Activated CD8-positive, alpha-beta T cell treated with anti-CD3 and anti-CD28 coated beads, Interleukin-2, amount 10 ng/mL, durations not matched to agents 7 days and 5 days (primary cell): ENCODE measurements around the gene VEPH1. TPM values are rescaled to one million over a fixed set of nuclear protein-coding genes. Genes with fewer than 3 reads are reported as not detected.
"Not testable (repeated sequence)": the region's sequence is repeated elsewhere in the genome, so short reads cannot be mapped to it uniquely, and the experiment has no call there.

Experiments
- ATAC-seq: fragments of 150-1000 bp; cut with Tn5 transposase; one replicate; pipeline ENCODE4 v1.10.0; 2021; ENCODE audit warnings: moderate library complexity
- CTCF ChIA-PET: fragments of 350-600 bp; sonication (Branson Sonifier 250); formaldehyde crosslinking; loops from one replicate; lab custom pipeline; 2021; ENCODE audit warnings: antibody characterized with exemption; lab: Charles Lee
- POLR2A ChIA-PET: fragments of 350-600 bp; sonication (Branson Sonifier 250); formaldehyde crosslinking; loops from one replicate; lab custom pipeline; 2021; ENCODE audit warnings: antibody characterized with exemption; lab: Charles Lee
- DNase-seq: peaks from one replicate; pipeline ENCODE4 v3.0.0-alpha.2; 2020
- H3K27ac Mint-ChIP-seq: one replicate; pipeline ENCODE4 v1.8.0; 2021; ENCODE audit warnings: mild to moderate bottlenecking, mixed read lengths
- H3K27me3 Mint-ChIP-seq: one replicate; pipeline ENCODE4 v1.8.0; 2021; ENCODE audit warnings: low read depth, mixed read lengths
- H3K36me3 Mint-ChIP-seq: one replicate; pipeline ENCODE4 v1.8.0; 2021; ENCODE audit warnings: low read depth, mixed read lengths
- H3K4me1 Mint-ChIP-seq: one replicate; pipeline ENCODE4 v1.8.0; 2021; ENCODE audit warnings: low read depth, mixed read lengths
- H3K4me3 Mint-ChIP-seq: one replicate; pipeline ENCODE4 v1.8.0; 2021; ENCODE audit warnings: mild to moderate bottlenecking, mixed read lengths
- H3K9me3 Mint-ChIP-seq: one replicate; pipeline ENCODE4 v1.8.0; 2022; ENCODE audit warnings: mixed read lengths; ENCODE audit not compliant: insufficient read depth
- total RNA-seq, 2 experiments: library from RNA; stranded (reverse); gene quantifications; one replicate each; pipeline ENCODE4 v1.2.3, GENCODE V29; 2021

Gene VEPH1
- total RNA-seq, 2 experiments from 2014 or later, result not detected

GRCh38 chr3:157327837-157328236, 175.4 kb downstream of the VEPH1 start:
- Mint-ChIP-seq H3K4me1 (no peaks in the 10 kb centered on the region), H3K27ac (no peak overlapping the region), H3K4me3 (no peak overlapping the region), H3K36me3 (no peaks in the 10 kb centered on the region), H3K27me3 (no peaks in the 10 kb centered on the region), H3K9me3 (no peaks in the 10 kb centered on the region)
- ATAC-seq (no peak), DNase-seq (no peak)
- POLR2A ChIA-PET, result no interaction called here
- CTCF ChIA-PET, result no interaction called here

- ATAC-seq, result no peak
- ChIA-PET CTCF (no interaction called here), POLR2A (no interaction called here)
- no peak for DNase-seq
- Mint-ChIP-seq H3K36me3 (no peaks in the 10 kb centered on the region), H3K9me3 (no peaks in the 10 kb centered on the region), H3K27me3 (no peaks in the 10 kb centered on the region), H3K4me1 (no peaks in the 10 kb centered on the region), H3K27ac (no peak overlapping the region), H3K4me3 (no peak overlapping the region)
Observed at GRCh38 chr3:157327018-157327417, 176.2 kb downstream of the VEPH1 start.

- H3K36me3 Mint-ChIP-seq, ATAC-seq, POLR2A ChIA-PET, H3K9me3 Mint-ChIP-seq, CTCF ChIA-PET, DNase-seq, H3K27me3 Mint-ChIP-seq, H3K4me3 Mint-ChIP-seq, H3K4me1 Mint-ChIP-seq, H3K27ac Mint-ChIP-seq: not testable (repeated sequence)
Observed at GRCh38 chr3:157324869-157325268, 178.3 kb downstream of the VEPH1 start.

GRCh38 chr3:157323360-157323759, 179.9 kb downstream of the VEPH1 start:
- no peaks in the 10 kb centered on the region for H3K36me3 Mint-ChIP-seq
- POLR2A ChIA-PET, result no interaction called here
- H3K4me3 Mint-ChIP-seq, result no peak overlapping the region
- CTCF ChIA-PET, result no interaction called here
- no peaks in the 10 kb centered on the region for H3K9me3 Mint-ChIP-seq
- DNase-seq, result no peak
- no peak for ATAC-seq
- H3K27ac Mint-ChIP-seq, result no peak overlapping the region
- H3K27me3 Mint-ChIP-seq, result no peaks in the 10 kb centered on the region
- H3K4me1 Mint-ChIP-seq, result no peaks in the 10 kb centered on the region

- no peaks in the 10 kb centered on the region for H3K27me3 Mint-ChIP-seq
- H3K27ac Mint-ChIP-seq, result no peak overlapping the region
- no peak overlapping the region for H3K4me3 Mint-ChIP-seq
- H3K9me3 Mint-ChIP-seq, result no peaks in the 10 kb centered on the region
- ATAC-seq (no peak), DNase-seq (no peak)
- H3K36me3 Mint-ChIP-seq, result no peaks in the 10 kb centered on the region
- ChIA-PET CTCF (no interaction called here), POLR2A (no interaction called here)
- no peaks in the 10 kb centered on the region for H3K4me1 Mint-ChIP-seq
Observed at GRCh38 chr3:157319672-157320071, 183.5 kb downstream of the VEPH1 start.

- no peak overlapping the region for H3K4me3 Mint-ChIP-seq
- DNase-seq (no peak), ATAC-seq (no peak)
- no peaks in the 10 kb centered on the region for H3K4me1 Mint-ChIP-seq
- H3K36me3 Mint-ChIP-seq, result no peaks in the 10 kb centered on the region
- H3K27ac Mint-ChIP-seq, result no peak overlapping the region
- H3K27me3 Mint-ChIP-seq, result no peaks in the 10 kb centered on the region
- H3K9me3 Mint-ChIP-seq, result no peaks in the 10 kb centered on the region
- ChIA-PET CTCF (no interaction called here), POLR2A (no interaction called here)
Observed at GRCh38 chr3:157318639-157319288, 184.5 kb downstream of the VEPH1 start.

GRCh38 chr3:157317895-157318294, 185.3 kb downstream of the VEPH1 start:
- CTCF ChIA-PET, result no interaction called here

GRCh38 chr3:157313186-157313585, 190.0 kb downstream of the VEPH1 start:
- Mint-ChIP-seq H3K4me3 (no peak overlapping the region), H3K27ac (no peak overlapping the region), H3K9me3 (no peaks in the 10 kb centered on the region), H3K27me3 (no peaks in the 10 kb centered on the region), H3K4me1 (no peaks in the 10 kb centered on the region), H3K36me3 (no peaks in the 10 kb centered on the region)
- DNase-seq (no peak), ATAC-seq (no peak)
- CTCF ChIA-PET, result no interaction called here
- POLR2A ChIA-PET, result no interaction called here

More at GRCh38 chr3:157317895-157318294, 185.3 kb downstream of the VEPH1 start:
- POLR2A ChIA-PET, result no interaction called here
- Mint-ChIP-seq H3K9me3 (no peaks in the 10 kb centered on the region), H3K4me3 (no peak overlapping the region), H3K4me1 (no peaks in the 10 kb centered on the region), H3K27ac (no peak overlapping the region), H3K27me3 (no peaks in the 10 kb centered on the region), H3K36me3 (no peaks in the 10 kb centered on the region)
- no peak for ATAC-seq
- no peak for DNase-seq

GRCh38 chr3:157312376-157312745, 190.9 kb downstream of the VEPH1 start:
- CTCF ChIA-PET, result no interaction called here
- ATAC-seq, result no peak
- DNase-seq, result no peak
- Mint-ChIP-seq H3K9me3 (no peaks in the 10 kb centered on the region), H3K27ac (no peak overlapping the region), H3K36me3 (no peaks in the 10 kb centered on the region), H3K27me3 (no peaks in the 10 kb centered on the region), H3K4me1 (no peaks in the 10 kb centered on the region), H3K4me3 (no peak overlapping the region)
- POLR2A ChIA-PET, result no interaction called here

- H3K9me3 Mint-ChIP-seq, result no peaks in the 10 kb centered on the region
- H3K27ac Mint-ChIP-seq, result no peak overlapping the region
- no peak overlapping the region for H3K4me3 Mint-ChIP-seq
- H3K4me1 Mint-ChIP-seq, result no peaks in the 10 kb centered on the region
- ATAC-seq (no peak), DNase-seq (no peak)
- CTCF ChIA-PET, result no interaction called here
- no peaks in the 10 kb centered on the region for H3K36me3 Mint-ChIP-seq
- POLR2A ChIA-PET, result no interaction called here
- H3K27me3 Mint-ChIP-seq, result no peaks in the 10 kb centered on the region
Observed at GRCh38 chr3:157311633-157312375, 191.4 kb downstream of the VEPH1 start.

GRCh38 chr3:157310329-157311052, 192.7 kb downstream of the VEPH1 start:
- CTCF ChIA-PET, result no interaction called here
- ATAC-seq (no peak), DNase-seq (no peak)
- no peaks in the 10 kb centered on the region for H3K27me3 Mint-ChIP-seq
- no peaks in the 10 kb centered on the region for H3K4me1 Mint-ChIP-seq
- POLR2A ChIA-PET, result no interaction called here
- no peak overlapping the region for H3K4me3 Mint-ChIP-seq
- H3K36me3 Mint-ChIP-seq, result no peaks in the 10 kb centered on the region
- H3K9me3 Mint-ChIP-seq, result no peaks in the 10 kb centered on the region
- no peak overlapping the region for H3K27ac Mint-ChIP-seq

GRCh38 chr3:157306502-157306901, 196.7 kb downstream of the VEPH1 start:
- CTCF ChIA-PET, result no interaction called here
- Mint-ChIP-seq H3K4me3 (no peak overlapping the region), H3K36me3 (no peaks in the 10 kb centered on the region), H3K27me3 (no peaks in the 10 kb centered on the region), H3K27ac (no peak overlapping the region), H3K4me1 (no peaks in the 10 kb centered on the region), H3K9me3 (no peaks in the 10 kb centered on the region)
- POLR2A ChIA-PET, result no interaction called here
- ATAC-seq (no peak), DNase-seq (no peak)
